Measurements from ENCODE around the gene HAUS7. TPM values are rescaled to one million over a fixed set of nuclear protein-coding genes. Genes with fewer than 3 reads are reported as not detected.

Gene HAUS7
- polyA plus RNA-seq, 1 experiment: 38.4 TPM

DNA sequence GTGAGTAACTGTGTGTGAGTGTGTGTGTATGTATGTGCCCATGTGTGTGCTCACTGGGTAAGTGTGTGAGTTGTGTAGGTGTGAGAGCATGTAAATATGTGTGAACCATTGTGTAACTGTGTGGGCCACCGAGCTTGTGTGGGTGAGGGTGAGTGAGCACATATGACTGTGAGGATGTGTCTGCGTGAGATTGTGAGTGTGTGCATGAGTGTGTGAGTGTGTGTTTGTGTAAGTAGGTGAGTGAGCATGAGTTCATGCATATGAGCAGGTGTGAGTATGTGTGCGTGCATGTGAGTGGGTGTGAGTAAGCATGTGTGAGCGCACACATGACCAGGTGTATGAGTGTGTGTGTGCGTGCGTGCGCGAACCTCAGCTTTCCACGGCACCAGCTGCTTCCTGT is 45.7 kb upstream of the HAUS7 start:
- Histone ChIP-seq H3K4me3 (ENCODE audit: low read depth, low read length) (no peak overlapping the region), H3K36me3 (ENCODE audit: control insufficient read depth, insufficient read depth, low read length) (no peaks in the 10 kb centered on the region), H3K27me3 (ENCODE audit: control insufficient read depth, insufficient read depth, low read length) (peaks cover 8% of the 10 kb centered on the region)
- POLR2A ChIA-PET: no interaction called here
- TF ChIP-seq, protein P1, sequence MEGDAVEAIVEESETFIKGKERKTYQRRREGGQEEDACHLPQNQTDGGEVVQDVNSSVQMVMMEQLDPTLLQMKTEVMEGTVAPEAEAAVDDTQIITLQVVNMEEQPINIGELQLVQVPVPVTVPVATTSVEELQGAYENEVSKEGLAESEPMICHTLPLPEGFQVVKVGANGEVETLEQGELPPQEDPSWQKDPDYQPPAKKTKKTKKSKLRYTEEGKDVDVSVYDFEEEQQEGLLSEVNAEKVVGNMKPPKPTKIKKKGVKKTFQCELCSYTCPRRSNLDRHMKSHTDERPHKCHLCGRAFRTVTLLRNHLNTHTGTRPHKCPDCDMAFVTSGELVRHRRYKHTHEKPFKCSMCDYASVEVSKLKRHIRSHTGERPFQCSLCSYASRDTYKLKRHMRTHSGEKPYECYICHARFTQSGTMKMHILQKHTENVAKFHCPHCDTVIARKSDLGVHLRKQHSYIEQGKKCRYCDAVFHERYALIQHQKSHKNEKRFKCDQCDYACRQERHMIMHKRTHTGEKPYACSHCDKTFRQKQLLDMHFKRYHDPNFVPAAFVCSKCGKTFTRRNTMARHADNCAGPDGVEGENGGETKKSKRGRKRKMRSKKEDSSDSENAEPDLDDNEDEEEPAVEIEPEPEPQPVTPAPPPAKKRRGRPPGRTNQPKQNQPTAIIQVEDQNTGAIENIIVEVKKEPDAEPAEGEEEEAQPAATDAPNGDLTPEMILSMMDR (IDR thresholded peaks at IDR 0.05; ENCODE audit: insufficient read depth, low read depth, low read length): no peak
- no peak for DNase-seq (ENCODE audit: low read depth)
- CTCF ChIA-PET: interaction anchor here (0.9 kb wide), 1 partner anchor 9 kb away, joined by 4 read pairs; no protein-coding TSS in a partner anchor

DNA sequence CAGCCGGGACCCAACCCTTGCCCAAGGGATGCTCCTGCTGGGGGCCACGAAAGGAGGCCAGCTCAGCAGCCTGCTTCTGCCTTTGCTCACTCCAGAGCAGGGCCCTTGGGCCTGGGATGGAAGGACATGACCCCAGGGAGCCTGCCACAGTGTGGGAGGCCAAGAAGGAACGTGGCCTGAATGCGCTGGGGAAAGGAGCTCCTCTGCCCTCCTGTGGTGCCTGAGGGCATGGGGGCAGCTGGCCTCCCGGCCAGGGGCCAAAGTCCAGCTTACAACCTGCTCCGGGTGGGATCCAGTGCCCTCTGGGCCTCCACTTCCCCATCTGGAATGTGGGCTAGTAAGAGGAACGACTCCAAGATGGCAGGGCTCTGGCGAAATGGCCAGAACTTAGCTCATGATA is 45.1 kb upstream of the HAUS7 start:
- H3K27me3 ChIP-seq (ENCODE audit: control insufficient read depth, insufficient read depth, low read length): peaks cover 8% of the 10 kb centered on the region
- DNase-seq (ENCODE audit: low read depth): no peak
- POLR2A ChIA-PET: no interaction called here
- CTCF ChIA-PET: interaction anchor here (0.9 to 1.2 kb wide), 3 partner anchors 8 to 45 kb away, joined by 4 to 6 read pairs (median 6); partner anchors contain the start of gene HAUS7
- no peaks in the 10 kb centered on the region for H3K36me3 ChIP-seq (ENCODE audit: control insufficient read depth, insufficient read depth, low read length)
- H3K4me3 ChIP-seq (ENCODE audit: low read depth, low read length): no peak overlapping the region
- TF ChIP-seq, protein P1 (IDR thresholded peaks at IDR 0.05; ENCODE audit: insufficient read depth, low read depth, low read length): no peak

DNA sequence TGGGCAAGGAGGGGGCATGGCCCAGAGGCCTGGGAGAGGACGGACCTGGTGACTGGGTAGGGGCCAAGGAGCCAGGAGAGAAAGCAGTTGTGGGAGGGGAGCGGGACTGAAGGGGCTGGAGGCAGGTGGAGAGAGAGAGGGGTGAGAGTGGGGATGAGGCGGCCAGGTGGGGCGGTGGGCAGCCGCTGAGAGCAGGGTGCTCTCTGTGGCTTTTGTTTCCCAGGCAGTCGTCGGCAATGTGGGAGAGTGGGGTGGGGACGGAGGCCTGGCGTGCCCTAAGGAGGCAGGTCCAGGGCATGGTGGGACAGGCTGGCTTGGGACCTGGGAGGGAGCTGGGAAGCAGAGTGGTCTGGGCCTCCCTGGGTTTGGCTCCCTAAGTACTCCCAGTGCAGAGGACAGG is 43.9 kb upstream of the HAUS7 start:
- POLR2A ChIA-PET: no interaction called here
- TF ChIP-seq, protein P1 (IDR thresholded peaks at IDR 0.05; ENCODE audit: insufficient read depth, low read depth, low read length): no peak
- DNase-seq (ENCODE audit: low read depth): no peak
- no peaks in the 10 kb centered on the region for H3K36me3 ChIP-seq (ENCODE audit: control insufficient read depth, insufficient read depth, low read length)
- peaks cover 8% of the 10 kb centered on the region for H3K27me3 ChIP-seq (ENCODE audit: control insufficient read depth, insufficient read depth, low read length)
- CTCF ChIA-PET: no interaction called here
- no peak overlapping the region for H3K4me3 ChIP-seq (ENCODE audit: low read depth, low read length)

DNA sequence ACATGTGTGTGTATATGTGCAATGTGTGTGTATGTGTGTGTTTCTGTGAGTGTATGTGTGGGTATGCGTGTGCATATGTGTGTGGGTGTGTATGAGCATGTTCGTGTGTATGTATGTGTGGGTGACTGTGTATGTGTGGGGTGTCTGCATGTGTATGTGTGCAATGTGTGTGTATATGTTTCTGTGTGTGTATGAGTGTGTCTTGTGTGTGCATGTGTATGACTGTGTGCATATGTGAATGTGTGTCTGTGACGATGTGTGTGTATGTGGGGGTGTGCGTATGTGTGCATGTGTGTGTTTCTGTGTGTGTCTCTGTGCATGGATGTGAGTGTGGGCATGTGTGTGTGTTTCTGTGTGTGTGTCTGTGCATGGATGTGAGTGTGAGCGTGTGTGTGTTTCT is 42.9 kb upstream of the HAUS7 start:
- TF ChIP-seq, protein P1 (IDR thresholded peaks at IDR 0.05; ENCODE audit: insufficient read depth, low read depth, low read length): no peak
- Histone ChIP-seq H3K4me3 (ENCODE audit: low read depth, low read length) (no peak overlapping the region), H3K27me3 (ENCODE audit: control insufficient read depth, insufficient read depth, low read length) (peaks cover 3% of the 10 kb centered on the region), H3K36me3 (ENCODE audit: control insufficient read depth, insufficient read depth, low read length) (no peaks in the 10 kb centered on the region; the same call in 1 of the 2 replicates)
- CTCF ChIA-PET: no interaction called here
- POLR2A ChIA-PET: no interaction called here
- no peak for DNase-seq (ENCODE audit: low read depth)

DNA sequence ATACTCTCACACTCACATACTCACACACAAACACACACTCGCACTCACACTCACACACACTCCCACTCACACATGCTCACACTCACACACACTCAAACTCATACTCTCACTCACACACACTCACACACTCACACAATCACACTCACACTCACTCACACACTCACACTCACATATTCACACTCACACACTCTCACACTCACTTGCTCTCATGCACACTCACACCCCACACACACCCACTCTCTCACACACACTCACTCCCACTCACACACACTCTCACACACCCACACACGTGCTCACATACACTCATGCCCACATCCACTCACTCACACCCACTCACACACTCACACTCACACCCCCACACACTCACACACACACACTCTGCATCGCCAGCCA is 42.1 kb upstream of the HAUS7 start:
- TF ChIP-seq, protein P1 (IDR thresholded peaks at IDR 0.05; ENCODE audit: insufficient read depth, low read depth, low read length): no peak
- ChIA-PET CTCF (interaction anchor here (8.7 kb wide), 1 partner anchor 41 kb away, joined by 132 read pairs; the partner anchor contains the start of gene HAUS7), POLR2A (no interaction called here)
- no peak for DNase-seq (ENCODE audit: low read depth)
- peaks cover 2% of the 10 kb centered on the region; the same call in 1 of the 2 replicates for H3K36me3 ChIP-seq (ENCODE audit: control insufficient read depth, insufficient read depth, low read length)
- peaks cover 3% of the 10 kb centered on the region for H3K27me3 ChIP-seq (ENCODE audit: control insufficient read depth, insufficient read depth, low read length)
- no peak overlapping the region for H3K4me3 ChIP-seq (ENCODE audit: low read depth, low read length)

All from BJ (cell line).